Astrocyte of the spinal cord (primary cell): ENCODE results near the gene CLDN18.
A peak's percentile ranks its signal among the peaks of the same experiment; 100 is the strongest.

Source experiments
- DNase-seq: peaks from one replicate; pipeline ENCODE4 v3.0.0; 2011; ENCODE audit warnings: low read depth, low spot score
- H3K4me3 ChIP-seq: 2 replicates; pipeline ENCODE4 v1.5.1; 2011; ENCODE audit warnings: low read depth, mild to moderate bottlenecking, low read length, moderate library complexity
- in situ Hi-C: cut with HindIII; loops from 2 replicates; pipeline ENCODE4 v1.10.0; 2017; ENCODE audit warnings: low sequenced_read_pairs
- TF ChIP-seq, protein P1 (sequence below): IDR thresholded peaks from 2 replicates; pipeline ENCODE4 v1.5.1; 2012; ENCODE audit warnings: low read depth, mild to moderate bottlenecking, low read length, inconsistent platforms

CLDN18 gene

DNA sequence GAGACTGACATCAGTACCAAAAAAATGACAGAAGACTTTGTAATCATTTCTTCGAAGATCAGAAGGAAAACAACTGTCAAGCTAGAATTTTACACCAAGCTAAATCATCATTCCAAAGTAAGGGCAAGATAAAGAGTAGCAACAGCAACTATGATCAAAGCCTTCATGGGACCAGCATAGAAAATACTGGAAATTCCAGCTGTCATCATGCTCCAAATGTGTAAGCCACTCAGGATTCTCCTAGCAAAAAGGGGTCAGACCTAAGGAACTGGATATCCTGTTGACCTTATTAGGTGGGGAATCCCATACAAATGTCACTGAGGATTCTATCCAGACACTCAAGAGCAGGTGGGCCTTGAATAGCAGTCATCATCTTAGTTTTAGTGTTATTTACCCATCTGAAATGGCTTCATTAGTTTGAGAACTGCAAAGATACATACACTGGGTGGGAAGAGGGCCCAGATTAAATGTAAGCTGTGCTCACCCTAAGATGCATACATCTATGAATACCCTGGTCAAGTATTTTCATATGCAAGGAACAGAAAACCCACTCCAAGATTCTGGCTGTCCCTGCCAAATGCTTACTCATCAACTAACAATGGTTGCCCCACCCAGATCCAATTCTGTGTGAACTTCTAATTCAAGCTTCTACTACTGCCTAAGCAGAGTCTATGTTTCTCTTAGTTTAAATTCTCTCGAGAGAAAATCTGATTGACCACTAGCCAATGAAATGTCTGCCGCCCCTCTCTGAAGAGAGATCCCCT is 33.5 kb downstream of the CLDN18 start:
- in situ Hi-C loops: no loop called here
- no peak overlapping the region for H3K4me3 ChIP-seq
- peak; percentile 86 for DNase-seq
- TF ChIP-seq, protein P1, sequence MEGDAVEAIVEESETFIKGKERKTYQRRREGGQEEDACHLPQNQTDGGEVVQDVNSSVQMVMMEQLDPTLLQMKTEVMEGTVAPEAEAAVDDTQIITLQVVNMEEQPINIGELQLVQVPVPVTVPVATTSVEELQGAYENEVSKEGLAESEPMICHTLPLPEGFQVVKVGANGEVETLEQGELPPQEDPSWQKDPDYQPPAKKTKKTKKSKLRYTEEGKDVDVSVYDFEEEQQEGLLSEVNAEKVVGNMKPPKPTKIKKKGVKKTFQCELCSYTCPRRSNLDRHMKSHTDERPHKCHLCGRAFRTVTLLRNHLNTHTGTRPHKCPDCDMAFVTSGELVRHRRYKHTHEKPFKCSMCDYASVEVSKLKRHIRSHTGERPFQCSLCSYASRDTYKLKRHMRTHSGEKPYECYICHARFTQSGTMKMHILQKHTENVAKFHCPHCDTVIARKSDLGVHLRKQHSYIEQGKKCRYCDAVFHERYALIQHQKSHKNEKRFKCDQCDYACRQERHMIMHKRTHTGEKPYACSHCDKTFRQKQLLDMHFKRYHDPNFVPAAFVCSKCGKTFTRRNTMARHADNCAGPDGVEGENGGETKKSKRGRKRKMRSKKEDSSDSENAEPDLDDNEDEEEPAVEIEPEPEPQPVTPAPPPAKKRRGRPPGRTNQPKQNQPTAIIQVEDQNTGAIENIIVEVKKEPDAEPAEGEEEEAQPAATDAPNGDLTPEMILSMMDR: no peak

DNA sequence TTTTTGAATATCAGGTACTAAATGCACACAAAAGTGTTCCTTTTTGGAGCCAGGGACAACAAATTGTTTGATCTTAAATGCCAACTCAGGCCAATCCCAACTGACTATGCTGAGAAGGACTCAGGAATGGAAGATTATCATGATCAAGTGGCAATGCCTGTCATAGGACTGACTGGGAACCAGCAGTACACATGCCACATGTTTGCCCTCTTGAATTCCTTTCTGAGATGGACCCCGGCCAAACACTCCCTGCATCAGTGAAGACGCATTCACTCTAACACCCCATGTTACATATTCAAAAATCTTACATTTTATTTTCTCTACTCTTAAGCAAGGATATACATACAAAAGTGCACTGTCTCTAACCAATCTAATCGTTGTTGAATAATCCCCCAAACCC is 36.1 kb downstream of the CLDN18 start:
- H3K4me3 ChIP-seq: no peak overlapping the region
- in situ Hi-C loops: no loop called here
- TF ChIP-seq, protein P1: no peak
- no peak for DNase-seq

DNA sequence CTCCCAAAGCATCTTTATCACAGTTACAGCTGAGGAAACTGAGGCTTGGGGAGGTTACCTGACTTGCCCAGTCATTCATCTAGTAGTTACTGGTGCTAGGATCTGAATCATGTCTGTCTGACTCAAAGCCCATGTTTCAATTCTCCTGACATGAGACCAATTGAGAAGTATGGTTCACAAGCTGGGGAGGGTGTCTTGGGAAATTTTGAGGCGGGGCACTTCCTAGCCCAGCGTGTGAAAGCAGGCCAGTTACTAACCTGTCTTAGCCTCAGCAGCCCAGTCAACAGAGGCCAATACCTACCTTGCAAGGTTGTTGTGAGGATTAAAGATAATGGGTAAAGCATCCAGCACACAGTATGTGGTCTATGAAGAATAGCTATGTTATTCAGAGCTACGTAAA is 37.0 kb downstream of the CLDN18 start:
- TF ChIP-seq, protein P1: no peak
- no peak for DNase-seq
- no peak overlapping the region for H3K4me3 ChIP-seq
- in situ Hi-C loops: no loop called here

DNA sequence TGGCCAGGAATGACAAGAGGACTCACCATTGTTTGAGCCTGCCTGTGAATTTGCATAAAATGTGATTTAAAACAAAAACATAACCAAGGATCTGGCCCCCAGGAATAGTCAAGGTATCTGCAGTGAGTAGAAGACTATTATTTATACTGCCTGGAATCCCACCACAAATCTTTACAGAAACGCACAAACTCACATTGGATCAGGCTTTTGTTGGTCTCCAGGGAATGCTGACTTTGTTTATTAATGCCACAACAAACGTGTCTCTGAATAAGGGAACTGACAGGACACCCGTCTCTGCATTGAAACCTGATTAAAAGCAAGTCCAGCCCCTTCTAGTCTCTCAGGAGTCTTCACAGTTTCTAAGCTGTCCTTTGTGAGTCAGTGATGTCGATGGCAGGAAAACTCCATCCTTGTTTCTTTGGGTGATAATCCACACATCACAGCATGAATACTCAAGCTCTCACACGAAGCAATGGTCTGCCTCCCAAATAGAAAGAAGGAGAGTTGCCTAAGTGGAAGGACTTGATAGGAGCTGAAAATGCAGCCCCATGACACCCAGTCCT is 37.7 kb downstream of the CLDN18 start:
- no peak overlapping the region for H3K4me3 ChIP-seq
- DNase-seq: no peak
- in situ Hi-C loops: no loop called here
- TF ChIP-seq, protein P1: no peak

DNA sequence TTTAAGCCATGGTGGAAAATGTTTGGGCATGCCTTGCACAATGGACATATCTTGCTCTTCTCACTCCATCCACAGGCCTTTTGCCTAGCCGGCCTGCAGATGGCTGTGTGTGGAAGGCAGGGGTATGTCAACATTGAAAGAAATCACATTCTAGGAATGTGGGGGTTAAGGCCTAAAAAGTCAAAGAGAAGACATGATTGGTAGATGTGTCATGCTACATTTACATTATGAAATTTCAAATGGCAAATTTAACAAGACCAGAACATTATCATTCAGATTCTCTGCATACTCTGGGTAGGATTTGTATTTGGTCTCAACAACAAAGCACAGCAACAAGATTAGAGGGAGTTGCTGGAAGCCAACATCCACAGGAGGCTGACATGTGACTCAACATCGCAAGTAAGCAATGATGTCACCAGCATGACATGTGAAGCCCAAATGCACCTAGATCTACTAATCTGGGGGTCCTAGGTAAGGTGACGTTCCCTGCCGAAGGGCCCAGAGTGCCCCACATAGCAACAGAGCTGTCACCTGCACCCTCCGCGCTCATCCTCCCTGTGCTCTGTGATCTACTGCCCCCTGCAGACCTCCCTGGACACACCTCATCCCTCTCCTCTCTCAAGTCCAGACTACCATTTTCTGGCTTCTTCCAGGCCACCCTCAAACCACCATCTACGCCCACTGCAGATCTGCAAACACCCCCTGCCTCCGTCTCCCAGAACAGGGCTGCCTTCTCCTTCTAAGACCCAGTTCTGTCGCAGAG is 39.4 kb downstream of the CLDN18 start:
- in situ Hi-C loops: no loop called here
- no peak overlapping the region for H3K4me3 ChIP-seq
- TF ChIP-seq, protein P1: peak; percentile 13
- DNase-seq: peak; percentile 62

DNA sequence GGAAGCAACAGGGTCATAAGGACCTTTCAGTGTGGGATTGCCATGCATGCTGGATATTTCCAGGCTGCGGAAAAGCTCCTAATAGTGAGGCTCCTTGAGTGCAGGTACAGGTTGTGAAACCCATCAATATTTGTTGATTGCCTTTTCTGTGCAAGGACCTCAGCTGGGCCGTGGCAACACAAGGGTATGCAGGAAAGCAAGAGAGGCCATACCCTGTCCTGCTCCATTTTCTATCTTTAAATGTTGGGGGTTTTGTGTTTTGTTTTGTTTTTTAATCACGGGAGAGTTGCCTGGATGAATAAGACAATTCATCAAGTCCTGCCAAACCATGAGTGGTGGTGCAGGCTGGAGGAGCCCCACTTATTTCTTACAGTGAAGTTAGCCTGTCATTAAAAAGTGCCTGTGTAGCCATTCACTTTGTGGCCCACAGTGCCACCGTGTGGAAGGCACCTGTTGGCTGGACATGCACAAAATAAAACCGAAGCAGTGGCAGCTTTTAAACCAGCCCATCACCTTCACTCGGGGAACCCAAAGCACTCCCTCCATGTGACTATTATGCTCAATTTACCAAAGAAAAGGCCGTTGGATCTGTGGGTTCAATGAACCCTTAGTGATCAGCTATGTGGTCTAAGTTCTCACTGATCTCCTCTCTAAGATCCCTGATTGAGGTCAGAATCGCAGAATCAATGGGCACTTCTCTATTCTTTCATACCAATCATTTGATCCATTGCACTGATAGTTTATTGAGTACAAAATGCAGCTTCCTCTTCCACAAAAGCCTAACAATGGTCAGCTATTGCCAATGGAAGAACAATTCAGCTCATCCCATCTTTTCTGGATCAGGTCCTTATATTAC is 42.2 kb downstream of the CLDN18 start:
- in situ Hi-C loops: no loop called here
- DNase-seq: peak; percentile 58
- TF ChIP-seq, protein P1: peak; percentile 86
- H3K4me3 ChIP-seq: no peak overlapping the region
